Stomach (tissue), 9 donors: ENCODE measurements around the gene TMEM132D. TPM values are rescaled to one million over a fixed set of nuclear protein-coding genes. Genes with fewer than 3 reads are reported as not detected.

Source experiments
- DNase-seq, 2 donors: peaks; one replicate each; pipeline versions ENCODE4 v3.0.0 to v3.0.0-alpha.2; 2013 to 2019
- H3K27ac ChIP-seq, 5 donors: fragments of 200-600 bp in 4 of 5; sonication (generic) in 4 of 5; one replicate each; pipeline ENCODE4 v1.5.1; 2013 to 2019; ENCODE audit warnings: mild to moderate bottlenecking in 1 of 5, moderate library complexity in 1 of 5
- H3K27me3 ChIP-seq, 3 donors: fragments of 200-600 bp; sonication (generic); one replicate each; pipeline ENCODE4 v1.5.1; 2017 to 2019; ENCODE audit warnings: mixed run types in 1 of 3
- H3K36me3 ChIP-seq, 4 donors: fragments of 200-600 bp; sonication (generic); 1 replicate in 3 of 4; 2 replicates in 1 of 4; pipeline ENCODE4 v1.5.1; 2016 to 2019
- H3K4me1 ChIP-seq, 4 donors: fragments of 200-600 bp; sonication (generic); one replicate each; pipeline ENCODE4 v1.5.1; 2016 to 2019
- H3K4me3 ChIP-seq, 4 donors: fragments of 200-600 bp; sonication (generic) in 3 of 4; one replicate each; pipeline ENCODE4 v1.5.1; 2016 to 2019; ENCODE audit warnings: mild to moderate bottlenecking in 1 of 4
- H3K9me3 ChIP-seq, 4 donors: fragments of 200-600 bp; sonication (generic); one replicate each; pipeline ENCODE4 v1.5.1; 2016 to 2019
- CTCF ChIP-seq, 7 experiments: fragments of 450-650 bp in 4 of 7; fragments of 200-600 bp in 3 of 7; sonication (generic) in 3 of 7; IDR thresholded peaks; one replicate each; pipeline ENCODE4 v1.5.1; 2016 to 2019; ENCODE audit warnings: antibody characterized with exemption in 7 of 7, control low read depth in 2 of 7, mild to moderate bottlenecking in 1 of 7
- EP300 ChIP-seq: sonication (generic); formaldehyde crosslinking; IDR thresholded peaks from one replicate; pipeline ENCODE4 v1.6.1; 2017; ENCODE audit warnings: antibody characterized with exemption
- POLR2A ChIP-seq, 4 donors: fragments of 450-650 bp; IDR thresholded peaks; one replicate each; pipeline ENCODE4 v1.6.1; 2016; ENCODE audit warnings: antibody characterized with exemption in 4 of 4, control low read depth in 2 of 4, mild to moderate bottlenecking in 1 of 4, moderate library complexity in 1 of 4
- POLR2AphosphoS5 ChIP-seq, 3 donors: sonication (generic); formaldehyde crosslinking; IDR thresholded peaks; one replicate each; pipeline ENCODE4 v1.6.1; 2016; ENCODE audit warnings: antibody characterized with exemption in 3 of 3
- WGBS, 5 donors: extraction: QIAGEN DNeasy Blood & Tissue Kit in 3 of 5; methylation state at CpG; one replicate each; pipeline versions ENCODE4 v1.1.5 to v1.1.7; 2013 to 2018; 5-methylcytosine and 5-hydroxymethylcytosine counted together
- intact Hi-C: fragments of 100-400 bp; cut with DNase I; formaldehyde crosslinking; loops from one replicate; pipeline ENCODE4 v1.15.1; 2023; ENCODE audit warnings: low total_unique reads
- polyA plus RNA-seq, 3 donors: library from polyadenylated mRNA; stranded (reverse); fragments of 200-250 nt; gene quantifications; one replicate each; pipeline ENCODE4 v1.2.3, GENCODE V29; 2013
- total RNA-seq, 5 donors: library from RNA; depleted of rRNA; stranded (reverse); fragments of >200 nt; gene quantifications; one replicate each; pipeline versions ENCODE4 v1.1.0 to v1.2.3, GENCODE V29; 2014 to 2016
- donor health status: healthy with polysubstance abuse.
- donor health status: Bipolar disorder and iron deficiency.
- donor health status: healthy.

The TMEM132D gene
- total and polyA plus RNA-seq, 8 donors: 0.29 to 0.92 TPM; not detected in 6

DNA sequence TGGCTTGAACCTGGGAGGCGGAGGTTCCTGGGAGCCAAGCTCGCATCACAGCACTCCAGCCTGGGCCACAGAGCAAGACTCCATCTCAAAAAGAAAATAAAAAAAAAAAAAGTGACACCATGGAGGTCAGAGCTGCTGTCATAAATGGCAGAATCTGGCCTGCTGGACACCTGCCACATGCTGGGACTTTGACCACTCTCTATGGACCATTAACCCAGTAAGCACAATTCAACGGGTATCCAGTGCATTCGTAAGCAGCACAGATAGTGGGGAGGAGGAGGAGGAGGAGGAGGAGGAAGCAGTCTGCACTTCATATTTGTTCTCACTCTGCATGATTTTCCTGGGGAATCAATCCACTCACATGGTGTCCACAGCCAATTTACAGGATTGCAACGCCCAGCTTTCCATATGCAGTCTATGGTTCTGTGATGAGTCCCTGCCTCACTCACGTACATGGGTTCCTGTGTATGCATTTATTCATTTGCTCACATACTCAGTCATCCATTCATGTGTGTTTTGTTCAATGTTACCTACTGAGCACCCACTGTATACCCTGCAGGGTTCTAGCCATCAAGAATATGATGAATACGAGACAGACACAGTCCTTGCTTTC, 723.8 kb downstream of the TMEM132D start:
- Histone ChIP-seq H3K27me3 (no peaks in the 10 kb centered on the region), H3K36me3 (no peaks in the 10 kb centered on the region), H3K27ac (no peak overlapping the region), H3K9me3 (peaks cover 0 to 10% (median 0%) of the 10 kb centered on the region in 4 donors), H3K4me3 (no peak overlapping the region), H3K4me1 (no peaks in the 10 kb centered on the region)
- WGBS, 5 donors: 77 to 82% (median 80%) methylated on average over 7 of the region's 7 CpGs
- TF ChIP-seq CTCF (IDR thresholded peaks at IDR 0.05) (no peak), POLR2AphosphoS5 (IDR thresholded peaks at IDR 0.05) (no peak)
- intact Hi-C loops: no loop called here
- no peak for DNase-seq

DNA sequence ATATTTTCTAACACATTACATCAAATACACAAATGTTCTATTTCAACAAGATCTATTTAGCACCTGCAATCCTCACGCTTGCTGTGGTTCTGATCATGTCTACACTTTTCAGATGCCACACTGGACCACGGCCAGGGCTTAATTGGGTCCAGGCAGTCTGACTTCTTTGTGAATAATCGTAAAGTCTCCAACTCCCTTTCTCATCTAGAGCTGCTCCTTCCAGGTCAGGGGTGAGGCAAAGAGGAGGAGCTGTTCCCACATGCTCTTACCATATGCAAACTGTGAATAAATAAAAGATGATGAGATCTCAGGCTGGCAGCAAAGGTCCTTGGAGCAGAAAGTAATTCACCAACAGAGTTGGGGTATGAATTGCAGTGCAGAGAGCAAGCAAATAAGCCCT, 733.9 kb downstream of the TMEM132D start:
- Histone ChIP-seq H3K4me1 (no peaks in the 10 kb centered on the region), H3K36me3 (no peaks in the 10 kb centered on the region), H3K4me3 (no peak overlapping the region), H3K9me3 (peaks cover 0 to 18% (median 4%) of the 10 kb centered on the region in 4 donors), H3K27ac (no peak overlapping the region), H3K27me3 (no peaks in the 10 kb centered on the region)
- DNase-seq: no peak
- WGBS, 5 donors: 31 to 62% (median 47%) methylated on average over 3 of the region's 3 CpGs
- intact Hi-C loops: no loop called here
- no peak for TF ChIP-seq POLR2AphosphoS5 (IDR thresholded peaks at IDR 0.05)
- TF ChIP-seq CTCF (IDR thresholded peaks at IDR 0.05): no peak
- TF ChIP-seq EP300: no peak
- TF ChIP-seq POLR2A (IDR thresholded peaks at IDR 0.05): no peak

- no peak for DNase-seq
- no peaks in the 10 kb centered on the region for H3K4me1 ChIP-seq
- no peaks in the 10 kb centered on the region for H3K27me3 ChIP-seq
- WGBS, 5 donors: 54 to 60% (median 58%) methylated on average over 6 of the region's 6 CpGs
- H3K9me3 ChIP-seq: peaks cover 4 to 26% (median 14%) of the 10 kb centered on the region in 4 donors
- H3K4me3 ChIP-seq: no peak overlapping the region
- intact Hi-C loops: no loop called here
- no peak overlapping the region for H3K27ac ChIP-seq
- no peaks in the 10 kb centered on the region for H3K36me3 ChIP-seq
- no peak for TF ChIP-seq POLR2AphosphoS5 (IDR thresholded peaks at IDR 0.05)
- TF ChIP-seq EP300: no peak
- no peak for TF ChIP-seq POLR2A (IDR thresholded peaks at IDR 0.05)
- TF ChIP-seq CTCF (IDR thresholded peaks at IDR 0.05): no peak
These were observed 740.0 kb downstream of the TMEM132D start for GRCh38 chr12:129163861-129164260.

- Histone ChIP-seq H3K27me3 (no peaks in the 10 kb centered on the region), H3K4me3 (no peak overlapping the region), H3K4me1 (no peaks in the 10 kb centered on the region), H3K36me3 (no peaks in the 10 kb centered on the region), H3K9me3 (peaks cover 4 to 22% (median 14%) of the 10 kb centered on the region in 4 donors), H3K27ac (no peak overlapping the region)
- intact Hi-C loops: no loop called here
- TF ChIP-seq POLR2AphosphoS5 (IDR thresholded peaks at IDR 0.05) (no peak), POLR2A (IDR thresholded peaks at IDR 0.05) (no peak), EP300 (no peak), CTCF (IDR thresholded peaks at IDR 0.05) (no peak)
- WGBS, 5 donors: 48 to 61% (median 52%) methylated on average over 4 of the region's 4 CpGs
- DNase-seq: no peak
These were observed 740.4 kb downstream of the TMEM132D start for GRCh38 chr12:129163461-129163860.
